Measurements from ENCODE around the gene RPS6KA3.

DNA sequence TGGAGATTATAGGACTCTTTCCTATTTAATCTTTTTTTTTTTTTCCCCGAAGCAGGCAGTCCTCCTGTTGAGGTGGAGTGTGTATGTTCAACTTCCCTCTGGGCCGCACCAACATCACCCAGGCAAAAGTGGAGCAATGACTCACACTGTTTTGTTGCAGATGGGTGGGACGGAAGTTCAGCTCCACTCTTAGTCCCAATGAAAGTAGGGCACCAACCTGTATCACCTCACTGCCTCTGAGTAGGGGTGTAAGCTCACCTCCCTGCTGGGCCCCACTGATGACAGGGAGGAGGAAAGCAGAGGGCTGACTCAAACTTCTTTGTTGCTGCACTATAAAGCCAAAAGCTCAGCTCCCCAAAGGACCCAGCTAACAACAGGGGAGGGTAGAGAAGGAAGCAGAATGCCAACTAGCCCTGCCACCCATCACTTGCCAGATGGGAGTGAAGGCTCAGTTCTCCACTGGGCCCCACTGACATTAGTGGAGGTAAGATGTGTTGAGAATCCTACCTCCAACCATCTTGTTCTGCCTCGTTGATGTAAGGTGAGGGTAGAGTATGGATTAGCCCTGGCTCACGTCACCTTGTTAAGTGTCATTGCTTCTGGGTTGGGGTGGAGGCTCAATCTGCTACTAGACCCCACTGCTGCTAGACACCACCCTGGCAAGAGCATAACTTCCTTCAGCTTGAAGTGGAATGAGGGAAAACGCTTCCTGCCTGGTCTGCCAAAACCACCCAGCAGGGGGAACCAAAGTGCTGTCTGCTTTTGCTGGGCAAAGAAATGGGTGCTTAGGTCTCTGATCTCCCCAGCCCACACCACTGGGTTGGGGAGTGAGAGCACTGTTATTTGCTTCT lies 14.1 kb downstream of the RPS6KA3 start:
- TF ChIP-seq ELF4 (IDR thresholded peaks at IDR 0.05) (no peak), FOXA1 (IDR thresholded peaks at IDR 0.05) (no peak), ZNF384 (IDR thresholded peaks at IDR 0.05) (no peak), BHLHE40 (IDR thresholded peaks at IDR 0.05; ENCODE audit: borderline replicate concordance) (no peak)

All from HEK293T (cell line).